ENCODE data around the gene TPM1.

DNA sequence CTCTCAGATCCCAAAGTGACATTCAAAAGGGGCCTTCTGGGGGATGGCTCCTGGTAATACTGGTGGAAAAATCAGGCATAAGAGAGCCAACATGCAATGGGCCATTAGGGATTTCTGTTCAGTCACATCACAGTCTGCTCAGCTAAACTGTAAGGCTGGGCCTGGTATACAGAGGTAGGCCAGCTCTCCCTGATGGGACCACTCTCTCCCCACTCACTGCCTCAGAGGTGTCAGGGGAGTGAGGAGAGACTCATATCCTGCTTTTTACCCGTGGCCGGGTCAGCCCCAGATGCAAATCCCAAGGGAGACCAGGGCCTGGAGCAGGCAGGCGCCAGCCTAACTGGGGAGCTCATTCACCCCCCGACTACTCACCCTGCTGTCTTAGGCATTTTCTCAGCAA is 48.1 kb upstream of the TPM1 start:
- TF ChIP-seq, protein P1, sequence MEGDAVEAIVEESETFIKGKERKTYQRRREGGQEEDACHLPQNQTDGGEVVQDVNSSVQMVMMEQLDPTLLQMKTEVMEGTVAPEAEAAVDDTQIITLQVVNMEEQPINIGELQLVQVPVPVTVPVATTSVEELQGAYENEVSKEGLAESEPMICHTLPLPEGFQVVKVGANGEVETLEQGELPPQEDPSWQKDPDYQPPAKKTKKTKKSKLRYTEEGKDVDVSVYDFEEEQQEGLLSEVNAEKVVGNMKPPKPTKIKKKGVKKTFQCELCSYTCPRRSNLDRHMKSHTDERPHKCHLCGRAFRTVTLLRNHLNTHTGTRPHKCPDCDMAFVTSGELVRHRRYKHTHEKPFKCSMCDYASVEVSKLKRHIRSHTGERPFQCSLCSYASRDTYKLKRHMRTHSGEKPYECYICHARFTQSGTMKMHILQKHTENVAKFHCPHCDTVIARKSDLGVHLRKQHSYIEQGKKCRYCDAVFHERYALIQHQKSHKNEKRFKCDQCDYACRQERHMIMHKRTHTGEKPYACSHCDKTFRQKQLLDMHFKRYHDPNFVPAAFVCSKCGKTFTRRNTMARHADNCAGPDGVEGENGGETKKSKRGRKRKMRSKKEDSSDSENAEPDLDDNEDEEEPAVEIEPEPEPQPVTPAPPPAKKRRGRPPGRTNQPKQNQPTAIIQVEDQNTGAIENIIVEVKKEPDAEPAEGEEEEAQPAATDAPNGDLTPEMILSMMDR (IDR thresholded peaks at IDR 0.05): no peak
- no peak for TF ChIP-seq POLR2A (IDR thresholded peaks at IDR 0.05)
